IPS-NIHi7 (cell line): ENCODE results near the gene CABLES1.
"Not testable (repeated sequence)": the region's sequence is repeated elsewhere in the genome, so short reads cannot be mapped to it uniquely, and the experiment has no call there.

Experiments
- DNase-seq: peaks from one replicate; pipeline ENCODE4 v3.0.0; 2012; ENCODE audit warnings: mixed read lengths; ENCODE audit errors: extremely low spot score

The CABLES1 gene

GRCh38 chr18:23239885-23240608 lies 104.8 kb downstream of the CABLES1 start:
- DNase-seq: no peak

GRCh38 chr18:23240609-23240930 lies 105.3 kb downstream of the CABLES1 start:
- no peak for DNase-seq

GRCh38 chr18:23241833-23242496 lies 106.7 kb downstream of the CABLES1 start:
- DNase-seq: not testable (repeated sequence)

- DNase-seq: peak; percentile 51
Measured at GRCh38 chr18:23243178-23243577, 107.9 kb downstream of the CABLES1 start.

- DNase-seq: no peak
Measured at GRCh38 chr18:23243816-23244215, 108.5 kb downstream of the CABLES1 start.

GRCh38 chr18:23244401-23244800 lies 109.1 kb downstream of the CABLES1 start:
- no peak for DNase-seq

GRCh38 chr18:23245461-23245860 lies 110.2 kb downstream of the CABLES1 start:
- no peak for DNase-seq

- DNase-seq: no peak
Measured at GRCh38 chr18:23247331-23247730, 112.0 kb downstream of the CABLES1 start.

- no peak for DNase-seq
Measured at GRCh38 chr18:23247896-23248295, 112.6 kb downstream of the CABLES1 start.

GRCh38 chr18:23248826-23249225 lies 113.5 kb downstream of the CABLES1 start:
- no peak for DNase-seq

GRCh38 chr18:23249348-23249747 lies 114.1 kb downstream of the CABLES1 start:
- DNase-seq: no peak

GRCh38 chr18:23250893-23251656 lies 115.8 kb downstream of the CABLES1 start:
- DNase-seq: no peak

GRCh38 chr18:23253630-23254029 lies 118.3 kb downstream of the CABLES1 start:
- no peak for DNase-seq

- DNase-seq: no peak
Measured at GRCh38 chr18:23257137-23257536, 121.9 kb downstream of the CABLES1 start.

GRCh38 chr18:23257686-23258565 lies 122.6 kb downstream of the CABLES1 start:
- no peak for DNase-seq

GRCh38 chr18:23258566-23259469 lies 123.5 kb downstream of the CABLES1 start:
- no peak for DNase-seq

GRCh38 chr18:23259701-23260681 lies 124.7 kb downstream of the CABLES1 start:
- DNase-seq: peak; percentile 89

- DNase-seq: no peak
Measured at GRCh38 chr18:23260926-23261590, 125.8 kb downstream of the CABLES1 start.
